ENCODE data around the gene CAMK2D.

DNA sequence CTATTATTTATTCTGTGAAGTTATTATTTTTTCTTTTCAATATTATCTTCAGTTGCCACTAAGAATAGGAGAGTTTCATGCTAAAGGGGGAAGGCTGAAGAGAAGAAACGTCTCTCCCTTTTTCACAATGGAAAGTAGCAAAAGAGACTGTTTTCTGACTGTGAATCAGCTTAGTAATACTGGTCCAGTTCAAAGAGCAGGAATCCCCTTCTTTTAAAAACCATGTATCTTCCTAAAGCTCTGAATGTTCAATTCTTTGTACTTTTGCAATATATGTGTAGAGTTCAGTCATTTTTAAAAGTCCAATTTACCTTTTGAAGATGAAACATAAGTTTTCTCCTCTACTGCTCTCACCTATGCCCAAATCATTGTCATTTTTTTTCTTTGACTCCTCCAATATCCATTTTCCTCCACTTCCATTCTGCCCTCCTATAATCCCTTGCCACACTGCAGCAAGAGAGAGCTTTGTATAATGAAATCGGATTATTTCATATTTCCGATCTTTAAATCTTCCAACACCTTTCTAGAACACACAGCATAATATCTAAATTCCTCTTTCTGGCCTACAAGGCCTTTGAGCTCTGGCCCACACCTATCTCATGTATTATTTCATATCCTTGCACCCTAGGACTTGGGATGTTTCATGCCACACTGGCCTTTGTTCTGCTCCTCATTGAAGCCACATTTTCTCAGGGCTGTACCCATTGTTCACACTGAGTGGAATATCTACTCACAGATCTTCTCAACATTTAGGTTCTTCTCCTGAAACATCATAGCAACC, 195.3 kb downstream of the CAMK2D start:
- TF ChIP-seq JUND (IDR thresholded peaks at IDR 0.05) (no peak), YY1 (IDR thresholded peaks at IDR 0.05) (no peak), FOXA1 (IDR thresholded peaks at IDR 0.05) (no peak), SP1 (IDR thresholded peaks at IDR 0.05) (no peak), FOXA2 (IDR thresholded peaks at IDR 0.05) (no peak), RAD21 (IDR thresholded peaks at IDR 0.05) (no peak)
- TF ChIP-seq, protein P1, sequence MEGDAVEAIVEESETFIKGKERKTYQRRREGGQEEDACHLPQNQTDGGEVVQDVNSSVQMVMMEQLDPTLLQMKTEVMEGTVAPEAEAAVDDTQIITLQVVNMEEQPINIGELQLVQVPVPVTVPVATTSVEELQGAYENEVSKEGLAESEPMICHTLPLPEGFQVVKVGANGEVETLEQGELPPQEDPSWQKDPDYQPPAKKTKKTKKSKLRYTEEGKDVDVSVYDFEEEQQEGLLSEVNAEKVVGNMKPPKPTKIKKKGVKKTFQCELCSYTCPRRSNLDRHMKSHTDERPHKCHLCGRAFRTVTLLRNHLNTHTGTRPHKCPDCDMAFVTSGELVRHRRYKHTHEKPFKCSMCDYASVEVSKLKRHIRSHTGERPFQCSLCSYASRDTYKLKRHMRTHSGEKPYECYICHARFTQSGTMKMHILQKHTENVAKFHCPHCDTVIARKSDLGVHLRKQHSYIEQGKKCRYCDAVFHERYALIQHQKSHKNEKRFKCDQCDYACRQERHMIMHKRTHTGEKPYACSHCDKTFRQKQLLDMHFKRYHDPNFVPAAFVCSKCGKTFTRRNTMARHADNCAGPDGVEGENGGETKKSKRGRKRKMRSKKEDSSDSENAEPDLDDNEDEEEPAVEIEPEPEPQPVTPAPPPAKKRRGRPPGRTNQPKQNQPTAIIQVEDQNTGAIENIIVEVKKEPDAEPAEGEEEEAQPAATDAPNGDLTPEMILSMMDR (IDR thresholded peaks at IDR 0.05; ENCODE audit: low read depth, low read length, missing input control), result no peak
- TF ChIP-seq, protein P2, sequence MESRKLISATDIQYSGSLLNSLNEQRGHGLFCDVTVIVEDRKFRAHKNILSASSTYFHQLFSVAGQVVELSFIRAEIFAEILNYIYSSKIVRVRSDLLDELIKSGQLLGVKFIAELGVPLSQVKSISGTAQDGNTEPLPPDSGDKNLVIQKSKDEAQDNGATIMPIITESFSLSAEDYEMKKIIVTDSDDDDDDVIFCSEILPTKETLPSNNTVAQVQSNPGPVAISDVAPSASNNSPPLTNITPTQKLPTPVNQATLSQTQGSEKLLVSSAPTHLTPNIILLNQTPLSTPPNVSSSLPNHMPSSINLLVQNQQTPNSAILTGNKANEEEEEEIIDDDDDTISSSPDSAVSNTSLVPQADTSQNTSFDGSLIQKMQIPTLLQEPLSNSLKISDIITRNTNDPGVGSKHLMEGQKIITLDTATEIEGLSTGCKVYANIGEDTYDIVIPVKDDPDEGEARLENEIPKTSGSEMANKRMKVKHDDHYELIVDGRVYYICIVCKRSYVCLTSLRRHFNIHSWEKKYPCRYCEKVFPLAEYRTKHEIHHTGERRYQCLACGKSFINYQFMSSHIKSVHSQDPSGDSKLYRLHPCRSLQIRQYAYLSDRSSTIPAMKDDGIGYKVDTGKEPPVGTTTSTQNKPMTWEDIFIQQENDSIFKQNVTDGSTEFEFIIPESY (IDR thresholded peaks at IDR 0.05), result no peak
- TF ChIP-seq, protein P3, sequence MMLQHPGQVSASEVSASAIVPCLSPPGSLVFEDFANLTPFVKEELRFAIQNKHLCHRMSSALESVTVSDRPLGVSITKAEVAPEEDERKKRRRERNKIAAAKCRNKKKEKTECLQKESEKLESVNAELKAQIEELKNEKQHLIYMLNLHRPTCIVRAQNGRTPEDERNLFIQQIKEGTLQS (IDR thresholded peaks at IDR 0.05), result no peak
- TF ChIP-seq, protein P4, sequence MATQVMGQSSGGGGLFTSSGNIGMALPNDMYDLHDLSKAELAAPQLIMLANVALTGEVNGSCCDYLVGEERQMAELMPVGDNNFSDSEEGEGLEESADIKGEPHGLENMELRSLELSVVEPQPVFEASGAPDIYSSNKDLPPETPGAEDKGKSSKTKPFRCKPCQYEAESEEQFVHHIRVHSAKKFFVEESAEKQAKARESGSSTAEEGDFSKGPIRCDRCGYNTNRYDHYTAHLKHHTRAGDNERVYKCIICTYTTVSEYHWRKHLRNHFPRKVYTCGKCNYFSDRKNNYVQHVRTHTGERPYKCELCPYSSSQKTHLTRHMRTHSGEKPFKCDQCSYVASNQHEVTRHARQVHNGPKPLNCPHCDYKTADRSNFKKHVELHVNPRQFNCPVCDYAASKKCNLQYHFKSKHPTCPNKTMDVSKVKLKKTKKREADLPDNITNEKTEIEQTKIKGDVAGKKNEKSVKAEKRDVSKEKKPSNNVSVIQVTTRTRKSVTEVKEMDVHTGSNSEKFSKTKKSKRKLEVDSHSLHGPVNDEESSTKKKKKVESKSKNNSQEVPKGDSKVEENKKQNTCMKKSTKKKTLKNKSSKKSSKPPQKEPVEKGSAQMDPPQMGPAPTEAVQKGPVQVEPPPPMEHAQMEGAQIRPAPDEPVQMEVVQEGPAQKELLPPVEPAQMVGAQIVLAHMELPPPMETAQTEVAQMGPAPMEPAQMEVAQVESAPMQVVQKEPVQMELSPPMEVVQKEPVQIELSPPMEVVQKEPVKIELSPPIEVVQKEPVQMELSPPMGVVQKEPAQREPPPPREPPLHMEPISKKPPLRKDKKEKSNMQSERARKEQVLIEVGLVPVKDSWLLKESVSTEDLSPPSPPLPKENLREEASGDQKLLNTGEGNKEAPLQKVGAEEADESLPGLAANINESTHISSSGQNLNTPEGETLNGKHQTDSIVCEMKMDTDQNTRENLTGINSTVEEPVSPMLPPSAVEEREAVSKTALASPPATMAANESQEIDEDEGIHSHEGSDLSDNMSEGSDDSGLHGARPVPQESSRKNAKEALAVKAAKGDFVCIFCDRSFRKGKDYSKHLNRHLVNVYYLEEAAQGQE (IDR thresholded peaks at IDR 0.05), result no peak
- TF ChIP-seq, protein P5, sequence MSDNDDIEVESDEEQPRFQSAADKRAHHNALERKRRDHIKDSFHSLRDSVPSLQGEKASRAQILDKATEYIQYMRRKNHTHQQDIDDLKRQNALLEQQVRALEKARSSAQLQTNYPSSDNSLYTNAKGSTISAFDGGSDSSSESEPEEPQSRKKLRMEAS (IDR thresholded peaks at IDR 0.05), result no peak
